A673 (cell line): ENCODE measurements around the gene SLC19A1.

ENCODE experiments used
- EZH2 ChIP-seq: fragments of 200-600 bp; sonication (generic); IDR thresholded peaks from 2 replicates; pipeline ENCODE4 v1.6.1; 2017; ENCODE audit warnings: borderline replicate concordance, low read depth, mild to moderate bottlenecking, mixed read lengths, antibody characterized with exemption, low read length; ENCODE audit not compliant: poor library complexity, severe bottlenecking
- TF ChIP-seq, protein P1 (sequence below): fragments of 300-800, 200-600 bp; sonication (generic); conservative IDR thresholded peaks from 2 replicates; pipeline ENCODE4 v1.5.1; 2017; ENCODE audit warnings: low read depth, mild to moderate bottlenecking, antibody characterized with exemption, low read length, moderate library complexity, mixed read lengths

- TF ChIP-seq, protein P1, sequence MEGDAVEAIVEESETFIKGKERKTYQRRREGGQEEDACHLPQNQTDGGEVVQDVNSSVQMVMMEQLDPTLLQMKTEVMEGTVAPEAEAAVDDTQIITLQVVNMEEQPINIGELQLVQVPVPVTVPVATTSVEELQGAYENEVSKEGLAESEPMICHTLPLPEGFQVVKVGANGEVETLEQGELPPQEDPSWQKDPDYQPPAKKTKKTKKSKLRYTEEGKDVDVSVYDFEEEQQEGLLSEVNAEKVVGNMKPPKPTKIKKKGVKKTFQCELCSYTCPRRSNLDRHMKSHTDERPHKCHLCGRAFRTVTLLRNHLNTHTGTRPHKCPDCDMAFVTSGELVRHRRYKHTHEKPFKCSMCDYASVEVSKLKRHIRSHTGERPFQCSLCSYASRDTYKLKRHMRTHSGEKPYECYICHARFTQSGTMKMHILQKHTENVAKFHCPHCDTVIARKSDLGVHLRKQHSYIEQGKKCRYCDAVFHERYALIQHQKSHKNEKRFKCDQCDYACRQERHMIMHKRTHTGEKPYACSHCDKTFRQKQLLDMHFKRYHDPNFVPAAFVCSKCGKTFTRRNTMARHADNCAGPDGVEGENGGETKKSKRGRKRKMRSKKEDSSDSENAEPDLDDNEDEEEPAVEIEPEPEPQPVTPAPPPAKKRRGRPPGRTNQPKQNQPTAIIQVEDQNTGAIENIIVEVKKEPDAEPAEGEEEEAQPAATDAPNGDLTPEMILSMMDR, result no peak
- no peak for TF ChIP-seq EZH2
Measured at GRCh38 chr21:45539796-45540600, 2.2 kb downstream of the SLC19A1 start.
